ENCODE data around the gene RNASEH2A. TPM values are rescaled to one million over a fixed set of nuclear protein-coding genes. Genes with fewer than 3 reads are reported as not detected.
A peak's percentile ranks its signal among the peaks of the same experiment; 100 is the strongest.

The RNASEH2A gene
- total RNA-seq, 6 donors from 2014 or later = 4.2 to 7.6 (median 5.6) TPM

- H3K27me3 ChIP-seq = peaks cover 0 to 13% (median 2%) of the 10 kb centered on the region in 4 donors
- TF ChIP-seq CTCF (IDR thresholded peaks at IDR 0.05) (peak; percentile 99 to 100 (median 100)), EP300 (IDR thresholded peaks at IDR 0.05) (peak in 1 of 4 donors; percentile 90), POLR2A (IDR thresholded peaks at IDR 0.05) (no peak), POLR2AphosphoS5 (IDR thresholded peaks at IDR 0.05) (peak in 1 of 2 donors; percentile 47)
- H3K9me3 ChIP-seq = no peaks in the 10 kb centered on the region
- H3K36me3 ChIP-seq = no peaks in the 10 kb centered on the region
- peak overlapping the region in 2 of 4 donors; percentile 17 to 27 for H3K4me3 ChIP-seq
- DNase-seq (peak; percentile 91 to 99), ATAC-seq (ENCODE audit: low FRiP score in 2 of 2) (peak; percentile 96 to 98)
- 12 to 16% methylated on average over 19 to 36 of the region's 69 CpGs for WGBS, 2 donors
- H3K27ac ChIP-seq = no peak overlapping the region
- H3K4me1 ChIP-seq = peaks cover 8 to 10% (median 9%) of the 10 kb centered on the region in 4 donors
Measured at GRCh38 chr19:12847159-12848139, 41.1 kb downstream of the RNASEH2A start.

GRCh38 chr19:12856653-12857052 lies 50.3 kb downstream of the RNASEH2A start:
- DNase-seq (no peak), ATAC-seq (ENCODE audit: low FRiP score in 2 of 2) (no peak)
- Histone ChIP-seq H3K4me1 (no peaks in the 10 kb centered on the region), H3K4me3 (no peak overlapping the region), H3K27me3 (no peaks in the 10 kb centered on the region), H3K27ac (no peak overlapping the region), H3K9me3 (peaks cover 0 to 4% (median 0%) of the 10 kb centered on the region in 4 donors), H3K36me3 (no peaks in the 10 kb centered on the region)
- TF ChIP-seq EP300 (IDR thresholded peaks at IDR 0.05) (no peak), POLR2A (IDR thresholded peaks at IDR 0.05) (no peak), POLR2AphosphoS5 (IDR thresholded peaks at IDR 0.05) (no peak), CTCF (IDR thresholded peaks at IDR 0.05) (no peak)
- 76 to 81% methylated on average over 1 of the region's 1 CpG for WGBS, 2 donors

GRCh38 chr19:12858041-12858928 lies 51.9 kb downstream of the RNASEH2A start:
- no peak overlapping the region for H3K4me3 ChIP-seq
- H3K9me3 ChIP-seq = peaks cover 0 to 4% (median 0%) of the 10 kb centered on the region in 4 donors
- H3K4me1 ChIP-seq = no peaks in the 10 kb centered on the region
- DNase-seq = peak in 1 of 2 donors; percentile 75
- no peaks in the 10 kb centered on the region for H3K36me3 ChIP-seq
- ATAC-seq (ENCODE audit: low FRiP score in 2 of 2) = no peak
- 91 to 94% methylated on average over 28 to 35 of the region's 35 CpGs for WGBS, 2 donors
- TF ChIP-seq EP300 (IDR thresholded peaks at IDR 0.05) (no peak), POLR2A (IDR thresholded peaks at IDR 0.05) (no peak), CTCF (IDR thresholded peaks at IDR 0.05) (no peak), POLR2AphosphoS5 (IDR thresholded peaks at IDR 0.05) (no peak)
- H3K27ac ChIP-seq = no peak overlapping the region
- H3K27me3 ChIP-seq = no peaks in the 10 kb centered on the region

GRCh38 chr19:12859546-12859945 lies 53.2 kb downstream of the RNASEH2A start:
- ATAC-seq (ENCODE audit: low FRiP score in 2 of 2) (no peak), DNase-seq (no peak)
- Histone ChIP-seq H3K36me3 (no peaks in the 10 kb centered on the region), H3K9me3 (peaks cover 0 to 4% (median 0%) of the 10 kb centered on the region in 4 donors), H3K27ac (no peak overlapping the region), H3K4me1 (no peaks in the 10 kb centered on the region), H3K4me3 (no peak overlapping the region), H3K27me3 (no peaks in the 10 kb centered on the region)
- TF ChIP-seq EP300 (IDR thresholded peaks at IDR 0.05) (no peak), CTCF (IDR thresholded peaks at IDR 0.05) (no peak), POLR2AphosphoS5 (IDR thresholded peaks at IDR 0.05) (no peak), POLR2A (IDR thresholded peaks at IDR 0.05) (no peak)
- WGBS, 2 donors = 50 to 52% methylated on average over 7 of the region's 7 CpGs

Small RNAs within 50 kb of the gene (small RNA-seq; reads per million reads assigned to genes)
- gene MIR5684 (0 to 0.31 (median 0.10) reads per million in 4 donors), gene MIR6794 (0 reads per million in 4 donors)

Other genes with a start within 250 kb of the RNASEH2A start
- gene ZNF490, start 195.8 kb upstream of the RNASEH2A start, total RNA-seq = 10 to 100 TPM in 2 of 6 donors, 1 to 10 TPM in 4; 4.3 to 11.6 (median 9.0) TPM
- gene ZNF791, start 195.7 kb upstream of the RNASEH2A start, total RNA-seq = 10 to 100 TPM; 12.6 to 29.3 (median 21.9) TPM
- 100 to 1,000 TPM in 5 of 6 donors, 10 to 100 TPM in 1; 56.8 to 299 (median 121) TPM for gene MAN2B1, start 139.8 kb upstream of the RNASEH2A start, total RNA-seq
- 10 to 100 TPM in 2 of 6 donors, 1 to 10 TPM in 4; 6.1 to 12.9 (median 8.4) TPM for gene WDR83, start 139.8 kb upstream of the RNASEH2A start, total RNA-seq
- gene DHPS, start 124.7 kb upstream of the RNASEH2A start, total RNA-seq = 100 to 1,000 TPM in 2 of 6 donors, 10 to 100 TPM in 4; 71.6 to 190 (median 94.3) TPM
- gene GNG14, start 118.6 kb upstream of the RNASEH2A start, total RNA-seq = not detected
- 10 to 100 TPM in 2 of 6 donors, 1 to 10 TPM in 4; 6.5 to 13.7 (median 8.7) TPM for gene FBXW9, start 110.0 kb upstream of the RNASEH2A start, total RNA-seq
- gene TNPO2, start 82.7 kb upstream of the RNASEH2A start, total RNA-seq = 100 to 1,000 TPM in 1 of 6 donors, 10 to 100 TPM in 5; 43.5 to 124 (median 46.1) TPM
- gene TRIR, start 71.9 kb upstream of the RNASEH2A start, total RNA-seq = 100 to 1,000 TPM; 156 to 324 (median 261) TPM
- 10 to 100 TPM; 14.7 to 71.7 (median 49.8) TPM for gene GET3, start 69.1 kb upstream of the RNASEH2A start, total RNA-seq
- gene BEST2, start 54.8 kb upstream of the RNASEH2A start, total RNA-seq = under 1 TPM in 1 of 6 donors, not detected in 5; 0.11 TPM
- 100 to 1,000 TPM in 2 of 6 donors, 10 to 100 TPM in 4; 48.9 to 367 (median 79.6) TPM for gene HOOK2, start 31.0 kb upstream of the RNASEH2A start, total RNA-seq
- gene JUNB, start 15.1 kb upstream of the RNASEH2A start, total RNA-seq = 100 to 1,000 TPM; 127 to 422 (median 354) TPM
- 100 to 1,000 TPM in 4 of 6 donors, 10 to 100 TPM in 2; 57.6 to 173 (median 123) TPM for gene PRDX2, start 4.8 kb upstream of the RNASEH2A start, total RNA-seq
- 1 to 10 TPM in 2 of 6 donors, not detected in 4; 4.6 to 6.0 TPM for gene THSD8, start 4.5 kb upstream of the RNASEH2A start, total RNA-seq
- not detected for gene RTBDN, start 28.0 kb downstream of the RNASEH2A start, total RNA-seq
- gene MAST1, start 31.9 kb downstream of the RNASEH2A start, total RNA-seq = under 1 TPM in 3 of 6 donors, not detected in 3; 0.17 to 0.89 (median 0.61) TPM
- gene DNASE2, start 74.9 kb downstream of the RNASEH2A start, total RNA-seq = 10 to 100 TPM; 34.6 to 87.2 (median 60.1) TPM
- gene KLF1, start 80.6 kb downstream of the RNASEH2A start, total RNA-seq = under 1 TPM in 4 of 6 donors, not detected in 2; 0.17 to 0.89 (median 0.42) TPM
- 10 to 100 TPM; 19.3 to 47.1 (median 33.3) TPM for gene GCDH, start 84.6 kb downstream of the RNASEH2A start, total RNA-seq
- not detected for gene SYCE2, start 112.7 kb downstream of the RNASEH2A start, total RNA-seq
- gene FARSA, start 127.1 kb downstream of the RNASEH2A start, total RNA-seq = 100 to 1,000 TPM in 1 of 6 donors, 10 to 100 TPM in 5; 35.3 to 104 (median 53.4) TPM
- 1,000 to 10,000 TPM in 1 of 6 donors, 100 to 1,000 TPM in 5; 171 to 1,351 (median 423) TPM for gene CALR, start 132.0 kb downstream of the RNASEH2A start, total RNA-seq
- 100 to 1,000 TPM in 3 of 6 donors, 10 to 100 TPM in 3; 69.1 to 115 (median 98.8) TPM for gene RAD23A, start 139.3 kb downstream of the RNASEH2A start, total RNA-seq
- 10 to 100 TPM; 15.3 to 43.8 (median 26.6) TPM for gene GADD45GIP1, start 150.6 kb downstream of the RNASEH2A start, total RNA-seq
- not detected for gene DAND5, start 163.0 kb downstream of the RNASEH2A start, total RNA-seq
- 100 to 1,000 TPM in 3 of 6 donors, 10 to 100 TPM in 3; 64.0 to 188 (median 107) TPM for gene NFIX, start 188.9 kb downstream of the RNASEH2A start, total RNA-seq

All from upper lobe of left lung (tissue), 6 donors.